CD4-positive, alpha-beta T cell treated with Interleukin-21 for 1 hour (primary cell): Measurements from ENCODE around the gene PSORS1C2.
"Not testable (repeated sequence)": the region's sequence is repeated elsewhere in the genome, so short reads cannot be mapped to it uniquely, and the experiment has no call there.

Source experiments
- DNase-seq: peaks from one replicate; pipeline ENCODE4 v3.0.0-alpha.2; 2020

PSORS1C2 gene

GRCh38 chr6:31138982-31139381 is at the start of gene PSORS1C2:
Gene PSORS1C2, minus strand, starts transcription at chr6:31139066. Its CDS starts 40 bp downstream, at chr6:31139026.
- DNase-seq: no peak

GRCh38 chr6:31187780-31188194 is 48.9 kb upstream of the PSORS1C2 start:
- no peak for DNase-seq

GRCh38 chr6:31186052-31186734 is 47.3 kb upstream of the PSORS1C2 start:
- DNase-seq: no peak

- DNase-seq: not testable (repeated sequence)
Observed at GRCh38 chr6:31185695-31186051, 46.8 kb upstream of the PSORS1C2 start.

- not testable (repeated sequence) for DNase-seq
Observed at GRCh38 chr6:31183859-31184258, 45.0 kb upstream of the PSORS1C2 start.

- DNase-seq: not testable (repeated sequence)
Observed at GRCh38 chr6:31183287-31183686, 44.4 kb upstream of the PSORS1C2 start.

GRCh38 chr6:31180500-31180899 is 41.6 kb upstream of the PSORS1C2 start:
- peak; percentile 82 for DNase-seq

GRCh38 chr6:31179896-31180295 is 41.0 kb upstream of the PSORS1C2 start:
- no peak for DNase-seq

- DNase-seq: no peak
Observed at GRCh38 chr6:31179042-31179386, 40.1 kb upstream of the PSORS1C2 start.

- DNase-seq: no peak
Observed at GRCh38 chr6:31178143-31179041, 39.5 kb upstream of the PSORS1C2 start.

- no peak for DNase-seq
Observed at GRCh38 chr6:31175971-31176370, 37.1 kb upstream of the PSORS1C2 start.

- DNase-seq: no peak
Observed at GRCh38 chr6:31174378-31174777, 35.5 kb upstream of the PSORS1C2 start.

GRCh38 chr6:31173406-31173805 is 34.5 kb upstream of the PSORS1C2 start:
- no peak for DNase-seq

- DNase-seq: no peak
Observed at GRCh38 chr6:31172973-31173384, 34.1 kb upstream of the PSORS1C2 start.

GRCh38 chr6:31171931-31172905 is 33.4 kb upstream of the PSORS1C2 start:
- DNase-seq: no peak

- DNase-seq: no peak
Observed at GRCh38 chr6:31170987-31171671, 32.3 kb upstream of the PSORS1C2 start.

GRCh38 chr6:31170600-31170881 is 31.7 kb upstream of the PSORS1C2 start, which contains the start of gene POU5F1:
Gene POU5F1, minus strand, starts transcription at chr6:31170682. Its CDS starts 62 bp downstream, at chr6:31170620.
- no peak for DNase-seq

GRCh38 chr6:31169858-31170599 is 31.2 kb upstream of the PSORS1C2 start:
- not testable (repeated sequence) for DNase-seq

GRCh38 chr6:31169123-31169857 is 30.4 kb upstream of the PSORS1C2 start:
- no peak for DNase-seq

GRCh38 chr6:31168606-31169005 is 29.7 kb upstream of the PSORS1C2 start:
- no peak for DNase-seq

GRCh38 chr6:31165986-31166385 is 27.1 kb upstream of the PSORS1C2 start:
- no peak for DNase-seq
